GM12892 (cell line): Measurements from ENCODE around the gene STIMATE.

Source experiments
- DNase-seq: peaks from one replicate; pipeline ENCODE4 v3.0.0; 2011; ENCODE audit not compliant: insufficient read length
- FAIRE-seq: peaks from 2 replicates; lab custom pipeline; 2011; peaks lifted over from hg19 to GRCh38; lab: Jason Lieb, UNC
- POLR2A ChIP-seq: IDR thresholded peaks from 2 replicates; pipeline ENCODE4 v1.6.1; 2011; ENCODE audit warnings: low read depth, low read length, control low read depth
- POLR2AphosphoS5 ChIP-seq: IDR thresholded peaks from 2 replicates; pipeline ENCODE4 v1.6.1; 2011; ENCODE audit warnings: low read depth, low read length, control low read depth
- TAF1 ChIP-seq: IDR thresholded peaks from 2 replicates; pipeline ENCODE4 v1.6.1; 2011; ENCODE audit warnings: low read depth, mild to moderate bottlenecking, control low read depth, low read length, borderline replicate concordance

STIMATE gene

GRCh38 chr3:52845157-52845556 lies 52.2 kb downstream of the STIMATE start:
- FAIRE-seq (no peak), DNase-seq (no peak)
- TF ChIP-seq POLR2A = no peak
- TF ChIP-seq POLR2AphosphoS5 = no peak
- TF ChIP-seq TAF1 = no peak

GRCh38 chr3:52844290-52844975 lies 52.9 kb downstream of the STIMATE start:
- FAIRE-seq (no peak), DNase-seq (no peak)
- TF ChIP-seq POLR2AphosphoS5 (no peak), POLR2A (no peak), TAF1 (no peak)

GRCh38 chr3:52843881-52844280 lies 53.5 kb downstream of the STIMATE start:
- DNase-seq (no peak), FAIRE-seq (no peak)
- TF ChIP-seq POLR2AphosphoS5 (no peak), POLR2A (no peak), TAF1 (no peak)

- FAIRE-seq (no peak), DNase-seq (no peak)
- TF ChIP-seq POLR2AphosphoS5 (no peak), POLR2A (no peak), TAF1 (no peak)
Observed at GRCh38 chr3:52843108-52843865, 54.1 kb downstream of the STIMATE start.

- TF ChIP-seq POLR2A (no peak), POLR2AphosphoS5 (no peak), TAF1 (no peak)
Observed at GRCh38 chr3:52842424-52842823, 54.9 kb downstream of the STIMATE start.

GRCh38 chr3:52841981-52842340 lies 55.4 kb downstream of the STIMATE start:
- FAIRE-seq (no peak), DNase-seq (no peak)
- TF ChIP-seq POLR2AphosphoS5 (no peak), TAF1 (no peak), POLR2A (no peak)

More at GRCh38 chr3:52842424-52842823, 54.9 kb downstream of the STIMATE start:
- FAIRE-seq (no peak), DNase-seq (no peak)

GRCh38 chr3:52841211-52841980 lies 56.0 kb downstream of the STIMATE start:
- no peak for TF ChIP-seq TAF1
- TF ChIP-seq POLR2A = no peak
- no peak for TF ChIP-seq POLR2AphosphoS5
- FAIRE-seq (no peak), DNase-seq (no peak)

GRCh38 chr3:52839892-52840545 lies 57.3 kb downstream of the STIMATE start:
- DNase-seq = no peak
- no peak for TF ChIP-seq TAF1
- TF ChIP-seq POLR2AphosphoS5 = no peak

GRCh38 chr3:52839268-52839575 lies 58.1 kb downstream of the STIMATE start:
- TF ChIP-seq TAF1 = no peak
- TF ChIP-seq POLR2AphosphoS5 = no peak
- TF ChIP-seq POLR2A = no peak
- FAIRE-seq = no peak
- DNase-seq = no peak

More at GRCh38 chr3:52839892-52840545, 57.3 kb downstream of the STIMATE start:
- no peak for FAIRE-seq

GRCh38 chr3:52838561-52839267 lies 58.6 kb downstream of the STIMATE start:
- TF ChIP-seq POLR2A = no peak
- no peak for TF ChIP-seq TAF1
- TF ChIP-seq POLR2AphosphoS5 = no peak
- no peak for DNase-seq
- FAIRE-seq = no peak

GRCh38 chr3:52836986-52837385 lies 60.4 kb downstream of the STIMATE start:
- no peak for TF ChIP-seq TAF1
- TF ChIP-seq POLR2AphosphoS5 = no peak
- TF ChIP-seq POLR2A = no peak
- FAIRE-seq (no peak), DNase-seq (no peak)

GRCh38 chr3:52836471-52836845 lies 60.9 kb downstream of the STIMATE start:
- DNase-seq (no peak), FAIRE-seq (no peak)
- no peak for TF ChIP-seq POLR2AphosphoS5
- TF ChIP-seq POLR2A = no peak
- TF ChIP-seq TAF1 = no peak
